GM10266 (cell line): ENCODE measurements around the gene EXOC2.

ENCODE experiments used
- DNase-seq: peaks from one replicate; pipeline ENCODE4 v3.0.0; 2012; ENCODE audit errors: extremely low spot score
- TF ChIP-seq, protein P1 (sequence below): IDR thresholded peaks from 2 replicates; pipeline ENCODE4 v1.5.1; 2012; ENCODE audit warnings: mild to moderate bottlenecking, low read depth; ENCODE audit not compliant: control insufficient read depth, insufficient read depth; ENCODE audit errors: missing control alignments

Gene EXOC2

DNA sequence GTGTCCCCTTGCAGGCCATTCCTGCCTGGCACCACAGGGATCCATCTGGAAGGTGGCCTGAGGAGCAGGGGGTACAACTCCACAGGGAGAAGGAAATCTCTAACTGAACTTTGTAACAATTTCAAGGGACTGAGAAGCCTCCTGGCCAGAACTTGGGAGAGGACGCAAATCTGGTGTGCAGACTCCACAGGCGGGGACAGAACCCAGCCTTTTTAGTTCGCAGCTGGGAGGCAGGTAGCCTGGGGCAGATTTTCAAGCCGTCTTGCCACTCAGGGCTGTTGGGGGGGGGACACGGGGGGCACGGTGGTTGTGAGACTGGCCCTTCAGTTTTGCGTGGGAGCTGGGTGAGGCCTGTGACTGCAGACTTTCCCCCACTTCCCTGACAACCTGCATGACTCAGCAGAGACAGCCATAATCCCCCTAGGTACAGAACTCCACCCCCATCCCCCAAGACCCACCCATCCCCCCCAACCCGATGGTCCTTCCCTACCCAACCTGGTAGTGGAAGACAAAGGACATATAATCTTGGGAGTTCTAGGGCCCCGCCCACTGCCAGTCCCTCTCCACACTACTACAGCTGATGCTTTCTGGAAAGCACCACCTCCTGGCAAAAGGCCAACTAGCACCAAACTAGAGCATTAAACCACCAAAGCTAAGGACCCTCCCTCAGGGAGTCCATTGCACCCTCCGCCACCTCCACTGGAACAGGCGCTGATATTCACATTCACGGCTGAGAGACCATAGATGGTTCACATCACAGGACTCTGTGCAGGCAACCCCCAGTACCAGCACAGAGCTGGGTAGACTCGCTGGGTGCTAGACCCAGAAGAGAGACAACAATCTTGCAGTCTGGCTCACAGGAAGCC lies 33.0 kb downstream of the EXOC2 start:
- no peak for DNase-seq

DNA sequence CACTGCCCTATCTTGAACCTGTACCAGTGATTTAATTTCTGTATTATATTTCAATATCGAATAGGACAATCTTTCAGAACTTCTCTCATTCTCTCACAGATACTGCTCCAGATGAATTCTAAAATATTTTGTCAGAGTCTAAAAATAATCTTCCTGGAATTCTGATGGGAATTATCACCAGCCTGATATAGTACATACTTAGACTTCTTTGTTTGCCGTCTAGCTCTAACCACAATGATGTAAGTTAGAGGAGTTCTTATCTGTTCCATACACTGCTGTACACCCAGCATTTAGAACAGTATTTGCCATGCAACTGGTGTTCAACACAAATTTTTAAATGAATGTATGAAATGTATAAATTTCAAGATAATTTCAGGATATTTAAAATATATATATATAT lies 34.7 kb downstream of the EXOC2 start:
- no peak for DNase-seq
- TF ChIP-seq, protein P1, sequence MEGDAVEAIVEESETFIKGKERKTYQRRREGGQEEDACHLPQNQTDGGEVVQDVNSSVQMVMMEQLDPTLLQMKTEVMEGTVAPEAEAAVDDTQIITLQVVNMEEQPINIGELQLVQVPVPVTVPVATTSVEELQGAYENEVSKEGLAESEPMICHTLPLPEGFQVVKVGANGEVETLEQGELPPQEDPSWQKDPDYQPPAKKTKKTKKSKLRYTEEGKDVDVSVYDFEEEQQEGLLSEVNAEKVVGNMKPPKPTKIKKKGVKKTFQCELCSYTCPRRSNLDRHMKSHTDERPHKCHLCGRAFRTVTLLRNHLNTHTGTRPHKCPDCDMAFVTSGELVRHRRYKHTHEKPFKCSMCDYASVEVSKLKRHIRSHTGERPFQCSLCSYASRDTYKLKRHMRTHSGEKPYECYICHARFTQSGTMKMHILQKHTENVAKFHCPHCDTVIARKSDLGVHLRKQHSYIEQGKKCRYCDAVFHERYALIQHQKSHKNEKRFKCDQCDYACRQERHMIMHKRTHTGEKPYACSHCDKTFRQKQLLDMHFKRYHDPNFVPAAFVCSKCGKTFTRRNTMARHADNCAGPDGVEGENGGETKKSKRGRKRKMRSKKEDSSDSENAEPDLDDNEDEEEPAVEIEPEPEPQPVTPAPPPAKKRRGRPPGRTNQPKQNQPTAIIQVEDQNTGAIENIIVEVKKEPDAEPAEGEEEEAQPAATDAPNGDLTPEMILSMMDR, result no peak

More for the DNA sequence above, 33.0 kb downstream of the EXOC2 start:
- TF ChIP-seq, protein P1, result no peak

GRCh38 chr6:657743-658142 lies 35.2 kb downstream of the EXOC2 start:
- no peak for DNase-seq
- TF ChIP-seq, protein P1, result no peak

DNA sequence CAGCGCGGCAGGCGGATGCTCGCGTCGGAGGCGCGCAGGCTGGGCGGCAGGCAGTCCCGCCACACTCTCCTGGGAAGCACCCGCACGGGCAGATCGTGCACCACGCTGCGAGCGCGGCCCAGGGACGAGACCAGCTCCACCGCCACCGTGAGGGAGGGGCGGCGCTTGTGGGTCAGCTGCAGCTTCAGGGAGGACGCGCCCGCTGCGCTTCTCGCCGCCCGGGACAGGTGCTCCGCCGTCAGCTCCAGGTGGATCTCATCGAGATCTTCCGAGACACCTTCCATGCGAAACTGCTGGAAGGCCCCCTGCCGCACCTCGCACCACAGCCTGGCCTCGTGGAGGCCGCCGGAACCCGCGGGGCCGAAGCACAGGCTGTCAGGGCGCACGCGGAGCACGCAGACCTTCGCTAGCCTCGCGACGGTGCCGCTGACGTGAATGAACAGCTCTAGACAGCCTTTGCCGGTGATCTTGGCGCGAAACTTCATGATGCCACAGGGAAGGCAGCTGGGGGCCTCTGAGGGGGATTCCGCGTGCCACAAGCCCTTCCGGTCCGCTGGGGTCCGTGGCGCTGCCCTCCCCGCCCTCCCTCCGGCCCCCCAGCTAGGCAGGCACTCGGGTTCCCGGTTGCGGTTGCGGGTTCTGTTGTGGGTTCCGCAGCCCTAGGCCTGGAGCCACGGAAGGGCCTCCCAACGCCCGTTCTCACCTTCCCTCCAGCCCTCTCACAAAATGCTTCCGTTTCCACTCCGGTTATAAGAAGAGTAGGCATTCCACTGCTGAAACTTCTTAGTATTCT lies 36.3 kb downstream of the EXOC2 start, which contains the start of gene HUS1B:
HUS1B (minus strand) TSS at position 641 of the 793 bp plus-strand sequence; CDS start at position 485, 156 bp downstream.
- no peak for DNase-seq
- TF ChIP-seq, protein P1, result no peak

- TF ChIP-seq, protein P1, result no peak
- DNase-seq, result no peak
Observed at GRCh38 chr6:654136-654535, 38.8 kb downstream of the EXOC2 start.

DNA sequence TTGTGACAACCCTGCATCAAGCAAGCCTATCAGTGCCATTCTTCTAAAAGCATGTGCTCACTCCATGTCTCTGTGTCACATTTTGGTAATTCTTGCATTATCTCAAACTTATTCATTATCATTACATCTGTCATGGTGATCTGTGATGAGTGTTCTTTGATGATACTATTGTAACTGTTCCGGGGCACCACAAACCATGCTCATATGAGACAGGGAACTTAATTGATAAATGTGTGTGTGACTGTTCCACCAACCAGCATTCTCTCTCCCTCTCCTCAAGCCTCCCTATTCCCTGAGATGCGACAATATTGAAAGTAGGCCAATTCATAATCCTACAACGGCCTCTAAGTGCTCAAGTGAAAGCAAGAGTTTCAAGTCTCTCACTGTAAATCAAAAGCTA lies 40.1 kb downstream of the EXOC2 start:
- TF ChIP-seq, protein P1, result no peak
- no peak for DNase-seq
